DOHH2 (cell line): Measurements from ENCODE around the gene ADCY1.

ENCODE experiments used
- H3F3A ChIP-seq: fragments of 200-600 bp; sonication (generic), shearing (Covaris generic); 2 replicates; pipeline ENCODE4 v1.6.0; 2016; ENCODE audit warnings: antibody characterized with exemption, mild to moderate bottlenecking; ENCODE audit not compliant: control insufficient read depth, insufficient read depth
- H3K27ac ChIP-seq: fragments of 200-600 bp; sonication (generic); 2 replicates; pipeline ENCODE4 v1.5.1; 2014; ENCODE audit warnings: low read depth, mild to moderate bottlenecking, low read length, moderate library complexity
- H3K27me3 ChIP-seq: fragments of 200-600 bp; sonication (generic); 2 replicates; pipeline ENCODE4 v1.6.1; 2014; ENCODE audit warnings: mild to moderate bottlenecking, low read length, mixed read lengths; ENCODE audit not compliant: control insufficient read depth
- H3K36me3 ChIP-seq: fragments of 200-600 bp; sonication (generic); 2 replicates; pipeline ENCODE4 v1.6.1; 2014; ENCODE audit warnings: mild to moderate bottlenecking, low read length, moderate library complexity, mixed read lengths; ENCODE audit not compliant: control insufficient read depth
- H3K4me1 ChIP-seq: fragments of 200-600 bp; sonication (generic); 2 replicates; pipeline ENCODE4 v1.6.1; 2014; ENCODE audit warnings: mild to moderate bottlenecking, low read length, mixed read lengths; ENCODE audit not compliant: control insufficient read depth
- H3K4me2 ChIP-seq: fragments of 200-600 bp; sonication (generic); 2 replicates; pipeline ENCODE4 v1.6.0; 2014; ENCODE audit warnings: mild to moderate bottlenecking, low read length, moderate library complexity
- H3K4me3 ChIP-seq: fragments of 200-600 bp; sonication (generic); 2 replicates; pipeline ENCODE4 v1.5.1; 2014; ENCODE audit warnings: mild to moderate bottlenecking, low read length, mixed read lengths
- H3K79me2 ChIP-seq: fragments of 200-600 bp; sonication (generic); 2 replicates; pipeline ENCODE4 v1.6.1; 2014; ENCODE audit warnings: mild to moderate bottlenecking, low read length, mixed read lengths; ENCODE audit not compliant: control insufficient read depth
- H3K9me2 ChIP-seq: fragments of 200-600 bp; sonication (generic); replicated peaks from 2 replicates; pipeline ENCODE4 v1.6.1; 2014; ENCODE audit warnings: mild to moderate bottlenecking, low read length, mixed read lengths; ENCODE audit not compliant: control insufficient read depth
- H3K9me3 ChIP-seq: fragments of 200-600 bp; sonication (generic); 2 replicates; pipeline ENCODE4 v1.6.1; 2014; ENCODE audit warnings: antibody characterized with exemption, low read length, mixed read lengths; ENCODE audit not compliant: control insufficient read depth, insufficient read depth
- H4K20me1 ChIP-seq: fragments of 200-600 bp; sonication (generic); 2 replicates; pipeline ENCODE4 v1.6.0; 2014; ENCODE audit warnings: low read depth, mild to moderate bottlenecking, antibody characterized with exemption, low read length, moderate library complexity; ENCODE audit not compliant: control insufficient read depth, insufficient read depth
- EZH2phosphoT487 ChIP-seq: fragments of 200-600 bp; sonication (generic); IDR thresholded peaks from 2 replicates; pipeline ENCODE4 v1.6.1; 2017; ENCODE audit warnings: borderline replicate concordance, mild to moderate bottlenecking, antibody characterized with exemption, low read length, moderate library complexity, mixed read lengths
- TF ChIP-seq, protein P1 (sequence below): fragments of 200-600 bp; sonication (generic); IDR thresholded peaks from one replicate; pipeline ENCODE4 v1.5.1; 2014; ENCODE audit warnings: antibody characterized with exemption, mild to moderate bottlenecking, low read depth, low read length; ENCODE audit not compliant: poor library complexity, severe bottlenecking

Gene ADCY1

DNA sequence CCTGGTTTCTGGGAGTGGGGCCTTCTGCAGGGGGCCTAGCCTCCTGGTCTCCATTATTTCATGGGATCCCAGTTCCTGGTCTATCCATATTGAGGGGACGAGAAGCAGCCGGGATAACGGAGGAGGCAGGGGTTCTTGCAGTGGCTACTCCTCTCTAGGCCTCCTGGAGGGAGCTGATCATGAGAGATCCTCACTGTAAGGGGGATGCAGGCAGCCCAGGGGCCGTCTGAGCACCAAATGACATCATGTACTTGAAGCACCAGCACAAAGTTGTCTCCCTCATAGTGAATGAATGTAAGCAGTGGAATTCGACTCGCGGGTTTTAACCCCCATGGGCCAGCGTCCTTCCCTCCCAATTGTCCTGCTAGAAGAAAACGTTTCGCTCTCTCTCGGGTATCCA is 964 bp upstream of the ADCY1 start:
- Histone ChIP-seq H3K9me2 (no peaks in the 10 kb centered on the region), H3K4me3 (no peak overlapping the region), H3K4me1 (no peaks in the 10 kb centered on the region), H3K79me2 (no peaks in the 10 kb centered on the region), H3K27me3 (peaks cover 46% of the 10 kb centered on the region), H3K9me3 (no peaks in the 10 kb centered on the region), H3K27ac (no peak overlapping the region), H3K36me3 (no peaks in the 10 kb centered on the region), H3K4me2 (no peak overlapping the region), H4K20me1 (no peaks in the 10 kb centered on the region), H3F3A (no peaks in the 10 kb centered on the region)
- TF ChIP-seq, protein P1, sequence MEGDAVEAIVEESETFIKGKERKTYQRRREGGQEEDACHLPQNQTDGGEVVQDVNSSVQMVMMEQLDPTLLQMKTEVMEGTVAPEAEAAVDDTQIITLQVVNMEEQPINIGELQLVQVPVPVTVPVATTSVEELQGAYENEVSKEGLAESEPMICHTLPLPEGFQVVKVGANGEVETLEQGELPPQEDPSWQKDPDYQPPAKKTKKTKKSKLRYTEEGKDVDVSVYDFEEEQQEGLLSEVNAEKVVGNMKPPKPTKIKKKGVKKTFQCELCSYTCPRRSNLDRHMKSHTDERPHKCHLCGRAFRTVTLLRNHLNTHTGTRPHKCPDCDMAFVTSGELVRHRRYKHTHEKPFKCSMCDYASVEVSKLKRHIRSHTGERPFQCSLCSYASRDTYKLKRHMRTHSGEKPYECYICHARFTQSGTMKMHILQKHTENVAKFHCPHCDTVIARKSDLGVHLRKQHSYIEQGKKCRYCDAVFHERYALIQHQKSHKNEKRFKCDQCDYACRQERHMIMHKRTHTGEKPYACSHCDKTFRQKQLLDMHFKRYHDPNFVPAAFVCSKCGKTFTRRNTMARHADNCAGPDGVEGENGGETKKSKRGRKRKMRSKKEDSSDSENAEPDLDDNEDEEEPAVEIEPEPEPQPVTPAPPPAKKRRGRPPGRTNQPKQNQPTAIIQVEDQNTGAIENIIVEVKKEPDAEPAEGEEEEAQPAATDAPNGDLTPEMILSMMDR = no peak
- no peak for TF ChIP-seq EZH2phosphoT487

DNA sequence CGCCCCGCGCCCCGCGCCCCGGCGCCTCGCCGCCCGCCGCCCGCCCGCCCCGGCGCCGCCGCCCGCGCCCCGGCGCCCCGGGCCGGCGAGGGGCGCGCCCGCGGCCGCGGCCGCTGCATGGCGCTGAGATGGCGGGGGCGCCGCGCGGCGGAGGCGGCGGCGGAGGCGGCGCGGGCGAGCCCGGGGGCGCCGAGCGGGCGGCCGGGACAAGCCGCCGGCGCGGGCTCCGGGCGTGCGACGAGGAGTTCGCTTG is 174 bp downstream of the ADCY1 start:
- TF ChIP-seq, protein P1 = no peak
- TF ChIP-seq EZH2phosphoT487 = no peak
- no peaks in the 10 kb centered on the region for H3K9me3 ChIP-seq
- H3F3A ChIP-seq = no peaks in the 10 kb centered on the region
- H3K27me3 ChIP-seq = peaks cover 46% of the 10 kb centered on the region
- H4K20me1 ChIP-seq = no peaks in the 10 kb centered on the region
- H3K27ac ChIP-seq = no peak overlapping the region
- no peaks in the 10 kb centered on the region for H3K9me2 ChIP-seq
- H3K4me3 ChIP-seq = no peak overlapping the region
- H3K4me1 ChIP-seq = no peaks in the 10 kb centered on the region
- H3K79me2 ChIP-seq = no peaks in the 10 kb centered on the region
- H3K4me2 ChIP-seq = no peak overlapping the region
- H3K36me3 ChIP-seq = no peaks in the 10 kb centered on the region

DNA sequence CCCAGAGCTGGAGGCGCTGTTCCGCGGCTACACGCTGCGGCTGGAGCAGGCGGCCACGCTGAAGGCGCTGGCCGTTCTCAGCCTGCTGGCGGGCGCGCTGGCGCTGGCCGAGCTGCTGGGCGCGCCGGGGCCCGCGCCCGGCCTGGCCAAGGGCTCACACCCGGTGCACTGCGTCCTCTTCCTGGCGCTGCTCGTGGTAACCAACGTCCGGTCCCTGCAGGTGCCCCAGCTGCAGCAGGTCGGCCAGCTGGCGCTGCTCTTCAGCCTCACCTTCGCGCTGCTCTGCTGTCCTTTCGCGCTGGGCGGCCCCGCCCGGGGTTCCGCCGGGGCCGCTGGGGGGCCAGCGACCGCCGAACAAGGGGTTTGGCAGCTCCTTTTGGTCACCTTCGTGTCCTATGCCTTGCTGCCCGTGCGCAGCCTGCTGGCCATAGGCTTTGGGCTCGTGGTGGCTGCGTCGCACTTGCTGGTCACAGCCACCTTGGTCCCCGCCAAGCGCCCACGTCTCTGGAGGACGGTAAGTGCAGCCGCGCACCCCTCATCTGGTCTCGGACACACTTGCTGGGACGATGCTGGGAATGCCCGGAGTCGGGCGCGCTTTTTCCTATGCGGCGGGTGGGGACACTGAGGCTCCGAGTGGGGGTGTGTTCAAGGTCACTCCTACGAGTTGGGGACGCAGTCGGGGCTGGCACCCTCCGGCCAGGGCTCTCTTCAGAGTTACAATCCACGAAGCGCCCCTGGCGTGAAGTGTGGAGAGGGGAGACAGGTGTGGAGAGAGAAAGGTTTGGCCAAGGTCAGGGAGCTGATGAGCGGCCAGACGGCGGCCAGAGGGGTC is 717 bp downstream of the ADCY1 start:
- no peaks in the 10 kb centered on the region for H4K20me1 ChIP-seq
- no peaks in the 10 kb centered on the region for H3K4me1 ChIP-seq
- H3K36me3 ChIP-seq = no peaks in the 10 kb centered on the region
- H3K4me2 ChIP-seq = no peak overlapping the region
- no peaks in the 10 kb centered on the region for H3K9me2 ChIP-seq
- H3K9me3 ChIP-seq = no peaks in the 10 kb centered on the region
- TF ChIP-seq, protein P1 = no peak
- no peak; the same call in 1 of the 2 replicates for TF ChIP-seq EZH2phosphoT487
- H3K27ac ChIP-seq = no peak overlapping the region
- H3K79me2 ChIP-seq = no peaks in the 10 kb centered on the region
- H3K27me3 ChIP-seq = peaks cover 46% of the 10 kb centered on the region
- H3K4me3 ChIP-seq = no peak overlapping the region
- no peaks in the 10 kb centered on the region for H3F3A ChIP-seq
